ENCODE measurements around the gene TBX5.
"Not testable (repeated sequence)": the region's sequence is repeated elsewhere in the genome, so short reads cannot be mapped to it uniquely, and the experiment has no call there.

Gene TBX5

DNA sequence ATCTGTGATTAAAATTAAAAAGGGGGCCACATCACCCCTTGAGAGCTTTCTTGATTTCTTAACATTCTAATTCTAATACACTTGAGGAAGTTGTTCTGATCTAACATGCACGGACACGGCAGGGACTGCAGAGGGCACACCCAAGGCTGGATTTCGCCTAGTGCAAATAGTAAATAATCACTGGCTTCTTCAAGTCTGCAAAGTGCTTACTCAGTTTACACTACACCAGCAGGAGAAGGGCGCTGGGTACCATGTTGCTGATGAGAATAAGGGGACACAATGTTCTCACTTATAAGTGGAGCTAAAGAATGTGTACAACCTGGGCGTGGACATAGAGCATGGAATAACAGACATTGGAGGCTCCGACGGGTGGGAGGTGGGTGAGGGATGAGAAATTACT is 34.2 kb downstream of the TBX5 start:
- DNase-seq (ENCODE audit: low spot score): no peak

DNA sequence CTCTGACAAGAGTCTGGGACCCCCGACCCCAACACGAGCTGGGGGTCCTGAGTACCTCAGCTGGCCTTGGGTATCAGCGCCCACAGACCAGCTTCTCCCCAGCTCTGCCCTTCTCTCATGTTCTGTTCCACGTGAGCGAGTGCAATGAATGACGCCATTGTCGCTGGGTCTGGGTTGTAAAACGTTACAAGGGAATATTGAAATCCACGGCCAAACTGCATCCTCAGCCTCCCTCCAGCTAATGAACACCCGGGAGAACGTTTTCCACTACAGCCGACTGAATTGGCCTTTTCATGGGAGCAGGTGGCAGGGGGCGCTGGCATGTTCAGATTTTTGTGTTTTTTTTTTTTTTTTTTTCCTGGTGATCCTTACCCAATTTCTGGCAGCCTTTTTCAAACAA is 34.7 kb downstream of the TBX5 start:
- no peak for DNase-seq (ENCODE audit: low spot score)

DNA sequence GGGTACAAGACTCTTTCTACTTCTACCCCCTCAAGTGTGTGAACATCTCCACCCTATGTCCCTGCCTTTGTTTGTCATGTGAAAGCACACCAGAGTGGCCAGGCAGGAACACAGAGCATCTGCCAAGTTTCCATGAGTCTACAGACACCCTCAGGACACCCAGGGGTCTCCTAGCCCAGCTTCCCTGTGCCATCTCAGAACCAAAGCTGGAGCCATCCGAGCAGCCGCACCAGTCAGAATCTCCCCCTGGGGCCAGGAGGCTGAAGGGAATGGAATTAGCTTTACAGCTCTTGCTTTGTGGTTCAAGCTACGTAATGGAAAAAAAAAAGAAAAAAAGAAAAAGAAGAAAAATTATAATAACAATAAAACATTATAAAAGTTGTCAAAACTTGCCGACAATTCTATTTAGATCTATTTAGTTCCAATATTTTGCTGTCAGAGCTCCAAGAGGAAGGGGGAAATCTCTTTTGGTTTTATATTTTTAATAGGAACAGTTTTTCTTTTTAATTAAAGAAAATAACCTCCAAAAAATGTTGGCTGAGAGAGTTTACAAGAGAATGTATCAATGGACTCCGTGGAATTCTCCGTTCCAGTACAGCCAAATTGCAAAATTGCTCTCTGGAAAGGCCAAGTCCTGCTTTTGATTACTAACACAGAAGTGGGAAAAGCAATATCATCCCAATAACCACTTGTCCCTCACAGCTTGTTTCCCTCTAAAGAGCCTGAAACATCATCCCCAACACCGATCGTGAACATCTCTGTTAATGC is 37.1 kb downstream of the TBX5 start:
- no peak for DNase-seq (ENCODE audit: low spot score)

GRCh38 chr12:114361992-114362391 is 44.0 kb downstream of the TBX5 start:
- DNase-seq (ENCODE audit: low spot score): no peak

GRCh38 chr12:114361545-114361944 is 44.4 kb downstream of the TBX5 start:
- DNase-seq (ENCODE audit: low spot score): no peak

GRCh38 chr12:114360485-114360884 is 45.5 kb downstream of the TBX5 start:
- no peak for DNase-seq (ENCODE audit: low spot score)

DNA sequence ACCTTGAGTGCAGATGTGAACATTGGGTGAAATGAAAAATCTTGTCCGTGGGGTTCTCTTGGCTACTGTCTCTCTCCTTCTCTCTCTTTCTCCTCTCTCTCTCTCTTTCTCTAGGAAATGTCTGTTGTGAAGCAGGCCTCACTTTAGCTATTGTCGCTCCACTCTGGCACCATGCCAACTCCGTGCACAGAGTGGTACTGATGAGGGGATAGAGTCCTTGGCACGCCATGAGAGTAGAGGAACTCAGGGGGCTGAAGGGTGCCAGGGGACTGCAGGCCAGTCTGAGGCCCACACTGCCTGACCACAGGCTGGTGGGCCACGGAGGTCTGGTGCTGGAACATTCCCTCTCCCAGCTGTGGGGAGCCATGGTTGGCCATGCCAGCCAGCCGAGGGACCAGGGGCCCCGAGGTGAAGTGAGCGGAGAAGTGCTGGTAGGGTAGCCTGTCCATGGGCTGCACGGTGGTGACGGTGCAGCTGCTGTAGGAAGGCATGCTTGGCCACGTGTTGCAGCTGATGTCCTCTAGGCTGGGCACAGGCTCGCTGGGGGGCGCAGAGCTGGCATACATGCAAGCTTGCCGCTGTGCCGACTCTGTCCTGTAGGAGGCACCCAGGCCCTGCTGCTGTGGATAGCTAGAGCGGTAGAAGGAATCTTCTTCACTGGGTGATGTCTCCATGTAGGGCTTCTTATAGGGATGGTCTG is 50.4 kb downstream of the TBX5 start:
- no peak for DNase-seq (ENCODE audit: low spot score)

GRCh38 chr12:114349239-114349638 is 56.7 kb downstream of the TBX5 start:
- DNase-seq (ENCODE audit: low spot score): not testable (repeated sequence)

DNA sequence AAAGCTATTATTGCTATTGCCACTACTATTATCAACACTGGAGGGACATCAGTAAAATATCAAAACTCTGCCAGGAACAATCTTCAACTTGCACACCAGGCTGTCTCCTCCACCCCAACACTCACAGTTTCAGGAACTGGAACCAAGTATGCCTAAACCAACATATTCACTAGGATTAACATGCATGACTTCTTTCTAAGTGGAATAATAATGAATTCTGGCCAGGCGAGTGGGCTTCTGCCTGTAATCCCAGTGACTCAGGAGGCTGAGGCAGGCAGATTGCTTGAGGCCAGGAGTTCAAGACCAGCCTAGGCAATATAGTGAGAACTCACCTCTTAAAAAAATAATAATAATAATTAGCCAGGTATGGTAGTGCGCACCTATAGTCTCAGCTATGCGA is 58.1 kb downstream of the TBX5 start:
- DNase-seq (ENCODE audit: low spot score): no peak

GRCh38 chr12:114344831-114345230 is 61.1 kb downstream of the TBX5 start:
- DNase-seq (ENCODE audit: low spot score): no peak

DNA sequence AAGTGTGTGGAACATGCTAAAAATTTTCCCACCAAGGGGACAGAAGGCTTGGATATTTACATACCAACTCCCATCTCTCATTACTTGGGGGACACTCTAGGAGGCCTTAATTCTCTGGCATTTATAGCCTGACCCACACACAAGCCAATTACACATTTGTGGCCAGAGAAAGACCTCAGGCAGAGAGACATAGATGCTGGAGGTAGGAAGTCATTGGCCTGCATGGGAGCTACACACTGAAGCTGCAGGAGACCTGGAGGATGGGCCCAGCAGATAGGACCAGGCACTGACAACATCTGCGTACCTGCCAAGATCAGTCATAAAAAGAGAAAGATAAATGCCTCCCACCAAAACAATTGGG is 61.7 kb downstream of the TBX5 start:
- no peak for DNase-seq (ENCODE audit: low spot score)

- no peak for DNase-seq (ENCODE audit: low spot score)
Observed at GRCh38 chr12:114343585-114344302, 62.2 kb downstream of the TBX5 start.

GRCh38 chr12:114342656-114343055 is 63.3 kb downstream of the TBX5 start:
- DNase-seq (ENCODE audit: low spot score): no peak

DNA sequence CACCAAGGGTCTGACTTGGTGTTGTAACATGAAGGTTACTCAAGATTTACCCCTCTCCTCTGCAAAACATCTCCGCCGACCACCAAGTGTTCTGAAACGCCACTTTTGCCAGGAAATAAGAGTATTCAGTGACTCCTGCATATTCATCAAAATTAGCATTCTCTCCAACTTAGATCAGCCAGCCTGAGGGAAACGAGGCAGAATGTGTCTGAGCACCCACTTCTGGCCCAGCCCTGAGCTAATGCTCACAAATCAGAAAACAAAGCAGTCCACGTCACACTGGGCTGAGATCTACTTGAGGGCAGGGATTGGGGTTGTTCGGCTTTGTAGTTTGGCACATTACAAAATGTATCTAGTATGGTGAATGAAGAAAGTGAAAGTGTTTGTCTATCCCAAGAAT is 64.3 kb downstream of the TBX5 start:
- no peak for DNase-seq (ENCODE audit: low spot score)

- no peak for DNase-seq (ENCODE audit: low spot score)
Observed at GRCh38 chr12:114340231-114340630, 65.7 kb downstream of the TBX5 start.

DNA sequence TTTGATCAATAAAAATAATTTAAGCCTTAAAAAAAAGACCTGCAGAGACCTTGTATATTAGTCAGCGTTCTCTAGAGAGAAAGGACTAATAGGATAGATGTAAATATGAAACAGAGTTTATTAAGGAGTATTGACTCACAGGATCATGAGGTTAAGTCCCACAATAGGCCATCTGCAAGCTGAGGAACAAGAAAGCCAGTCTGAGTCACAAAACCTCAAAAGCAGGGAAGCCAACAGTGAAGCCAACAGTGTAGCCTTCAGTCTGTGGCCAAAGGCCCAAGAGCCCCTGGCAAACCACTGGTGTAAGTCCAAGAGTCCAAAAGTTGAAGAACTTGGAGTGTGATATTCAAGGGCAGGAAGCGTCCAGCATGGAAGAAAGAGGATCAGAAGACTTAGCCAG is 66.3 kb downstream of the TBX5 start:
- DNase-seq (ENCODE audit: low spot score): no peak

DNA sequence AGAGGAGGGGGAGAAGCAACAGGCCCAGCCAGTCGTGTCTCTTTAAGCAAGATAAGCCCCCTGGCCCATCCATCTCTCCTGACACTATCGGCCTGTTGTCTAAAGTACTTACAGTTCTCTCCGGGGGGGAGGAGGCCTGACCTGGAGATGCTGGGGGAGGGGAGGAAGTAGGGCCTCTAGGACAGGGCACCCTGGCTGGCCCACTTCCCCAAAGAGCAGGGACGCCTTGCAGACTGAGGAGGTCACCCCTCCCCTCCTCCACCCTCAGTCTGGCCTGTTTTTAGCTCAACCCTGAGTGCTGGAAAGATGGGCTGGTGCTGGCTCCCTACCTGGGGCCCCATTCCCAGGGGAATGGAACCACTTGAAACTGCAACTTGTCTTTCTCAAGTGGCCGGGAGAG is 70.3 kb downstream of the TBX5 start:
- DNase-seq (ENCODE audit: low spot score): no peak

DNA sequence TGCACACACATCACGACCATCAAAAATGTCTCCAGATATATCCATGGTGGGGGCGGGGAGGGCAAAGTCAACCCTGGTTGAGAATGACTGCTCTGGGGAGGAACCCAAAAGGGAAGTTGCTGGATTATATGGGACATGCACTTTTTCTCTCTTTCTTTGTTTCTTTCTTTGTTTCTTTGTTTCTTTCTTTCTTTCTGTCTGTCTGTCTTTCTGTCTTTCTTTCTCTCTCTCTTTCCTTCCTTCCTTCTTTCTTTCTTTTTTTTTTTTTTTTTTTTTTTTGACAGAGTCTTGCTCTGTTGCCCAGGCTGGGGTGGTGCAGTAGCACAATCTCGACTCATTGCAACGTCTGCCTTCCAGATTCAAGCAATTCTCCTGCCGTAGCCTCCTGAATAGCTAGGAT is 71.5 kb downstream of the TBX5 start:
- no peak for DNase-seq (ENCODE audit: low spot score)

DNA sequence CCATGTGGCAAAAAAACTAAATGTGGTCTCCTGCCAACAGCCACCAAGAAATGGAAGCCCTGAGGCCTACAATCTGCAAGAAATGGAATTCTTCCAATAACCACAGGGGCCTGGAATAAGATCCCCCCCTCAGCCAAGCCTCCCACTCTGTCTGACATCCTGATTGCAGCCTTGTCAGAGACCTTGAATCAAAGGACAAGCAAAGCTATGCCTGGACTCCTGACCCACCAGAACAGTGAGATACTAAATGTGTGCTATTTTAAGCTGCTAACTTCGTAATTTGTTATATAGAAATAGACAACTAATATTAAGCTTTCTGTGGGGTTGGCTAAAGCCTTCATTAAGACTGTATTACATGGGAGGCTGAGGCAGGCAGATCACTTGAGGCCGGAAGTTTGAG is 77.7 kb downstream of the TBX5 start:
- no peak for DNase-seq (ENCODE audit: low spot score)

GRCh38 chr12:114327765-114328164 is 78.2 kb downstream of the TBX5 start:
- no peak for DNase-seq (ENCODE audit: low spot score)

DNA sequence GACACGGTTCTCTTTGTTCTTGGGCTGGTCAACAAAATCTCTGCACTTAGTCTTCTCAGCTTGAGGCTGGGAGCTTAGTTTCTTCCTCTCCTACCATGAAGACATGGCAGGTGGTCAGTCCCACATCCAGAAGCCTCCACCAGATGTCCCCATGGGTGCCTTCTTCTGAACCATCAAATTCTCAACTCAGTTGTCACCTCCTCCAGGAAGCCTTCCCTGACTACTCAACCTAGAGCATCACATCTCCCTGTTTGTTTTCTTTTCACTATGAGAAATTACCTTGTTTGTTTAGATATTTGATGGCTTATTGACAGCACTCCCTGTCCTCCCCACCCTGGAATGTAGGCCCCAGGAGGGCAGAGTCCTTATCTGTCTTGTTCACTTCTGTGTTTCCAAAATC is 84.4 kb downstream of the TBX5 start:
- DNase-seq (ENCODE audit: low spot score): no peak

DNA sequence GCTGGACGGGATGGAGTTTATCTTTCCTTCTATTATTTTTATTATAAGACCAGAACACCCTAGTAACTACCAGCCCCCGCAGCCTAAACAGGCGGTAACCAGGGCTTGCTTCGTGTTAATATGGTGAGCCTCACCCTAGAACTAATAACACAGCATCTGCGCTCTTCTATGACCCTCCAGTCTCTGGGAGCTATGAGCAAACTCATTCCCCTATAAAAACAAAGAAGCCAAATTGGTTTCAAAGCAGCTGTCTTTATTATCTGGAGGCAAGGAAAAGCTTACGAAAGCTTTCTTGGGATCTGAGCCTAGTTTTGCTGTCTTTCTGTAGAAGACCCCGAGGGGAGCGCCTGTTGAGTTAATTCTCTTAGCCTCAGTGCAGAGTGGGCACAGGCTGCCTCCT is 85.0 kb downstream of the TBX5 start:
- no peak for DNase-seq (ENCODE audit: low spot score)

GRCh38 chr12:114320101-114320500 is 85.8 kb downstream of the TBX5 start:
- no peak for DNase-seq (ENCODE audit: low spot score)

Measured in HuH-7.5 (cell line).